HepG2 (cell line): Measurements from ENCODE around the gene JAK1. TPM values are rescaled to one million over a fixed set of nuclear protein-coding genes. Genes with fewer than 3 reads are reported as not detected.
A peak's percentile ranks its signal among the peaks of the same experiment; 100 is the strongest.

Experiments used
- FOXA1 ChIP-seq, 2 experiments: fragments of 450-650 bp in 1 of 2; sonication (generic) in 1 of 2; formaldehyde crosslinking in 1 of 2; IDR thresholded peaks; 2 replicates each; pipeline versions ENCODE4 v1.4.0 to v1.6.1; 2016 to 2020; ENCODE audit warnings: missing genetic modification reagents in 1 of 2
- NONO ChIP-seq, 2 experiments: fragments of 450-650 bp in 1 of 2; sonication (generic) in 1 of 2; formaldehyde crosslinking in 1 of 2; IDR thresholded peaks in 1 of 2; conservative IDR thresholded peaks in 1 of 2; 2 replicates each; pipeline versions ENCODE4 v1.6.1 to v1.8.0; 2017 to 2022; ENCODE audit warnings: mild to moderate bottlenecking in 1 of 2, missing genetic modification reagents in 1 of 2, moderate library complexity in 1 of 2
- PRMT3 ChIP-seq: sonication (generic); formaldehyde crosslinking; IDR thresholded peaks from 2 replicates; pipeline ENCODE4 v1.8.1; 2022; ENCODE audit warnings: low read depth, mild to moderate bottlenecking, moderate library complexity, missing genetic modification reagents, borderline replicate concordance
- PRPF4 ChIP-seq: fragments of 200-400 bp; formaldehyde crosslinking; IDR thresholded peaks from 2 replicates; pipeline ENCODE4 v1.6.1; 2016; ENCODE audit warnings: low read length, low read depth; ENCODE audit not compliant: poor library complexity, severe bottlenecking
- SMARCE1 ChIP-seq: fragments of 450-650 bp; IDR thresholded peaks from 2 replicates; pipeline ENCODE4 v1.6.1; 2017; ENCODE audit warnings: borderline replicate concordance
- ZFP90 ChIP-seq: sonication (generic); formaldehyde crosslinking; IDR thresholded peaks from 2 replicates; pipeline ENCODE4 v1.8.0; 2022; ENCODE audit warnings: missing genetic modification reagents, mild to moderate bottlenecking, inconsistent platforms, borderline replicate concordance
- polyA plus RNA-seq, 8 experiments: library from polyadenylated mRNA; depleted of rRNA in 3 of 8; stranded (reverse) in 7 of 8; unstranded in 1 of 8; fragments of >200 nt; fragmentation: Illumina TruSeq in 4 of 8; extraction: Trizol in 4 of 8; gene quantifications; 2 replicates each; pipeline versions ENCODE4 v1.2.1 to v1.2.3, GENCODE V29; 2011 to 2016; ENCODE audit warnings: low read depth in 4 of 8, missing spikeins in 1 of 8, mixed read lengths in 1 of 8; ENCODE audit not compliant: insufficient read depth in 1 of 8
- total RNA-seq, 5 experiments: library from RNA; depleted of rRNA; stranded (reverse); fragments of >200 nt; fragmentation: Illumina TruSeq; extraction: Trizol; gene quantifications; 2 replicates each; pipeline ENCODE4 v1.2.3, GENCODE V29; 2016; ENCODE audit warnings: low read depth in 1 of 5
- TF ChIP-seq, protein P1 (sequence below): IDR thresholded peaks from 2 replicates; pipeline ENCODE4 v1.6.1; 2012; ENCODE audit warnings: low read length, improper control_type of control experiment
- TF ChIP-seq, protein P2 (sequence below): sonication (generic); formaldehyde crosslinking; IDR thresholded peaks from 2 replicates; pipeline ENCODE4 v1.5.1; 2020; ENCODE audit warnings: missing genetic modification reagents, mild to moderate bottlenecking, borderline replicate concordance
- TF ChIP-seq, protein P3 (sequence below): sonication (generic); formaldehyde crosslinking; IDR thresholded peaks from 2 replicates; pipeline ENCODE4 v1.5.0; 2020; ENCODE audit warnings: mild to moderate bottlenecking, missing genetic modification reagents
- TF ChIP-seq, protein P4 (sequence below): sonication (generic); formaldehyde crosslinking; IDR thresholded peaks from 2 replicates; pipeline ENCODE4 v1.4.0; 2020; ENCODE audit warnings: missing genetic modification reagents
- TF ChIP-seq, protein P5 (sequence below): sonication (generic); formaldehyde crosslinking; IDR thresholded peaks from 2 replicates; pipeline ENCODE4 v1.4.0; 2020; ENCODE audit warnings: missing genetic modification reagents, borderline replicate concordance

Gene JAK1
- total and polyA plus RNA-seq, 2 of the 13 experiments (the other 11 are each of a cell fraction or from before 2014, with no cell fraction given): 23.9 to 42.4 TPM

DNA sequence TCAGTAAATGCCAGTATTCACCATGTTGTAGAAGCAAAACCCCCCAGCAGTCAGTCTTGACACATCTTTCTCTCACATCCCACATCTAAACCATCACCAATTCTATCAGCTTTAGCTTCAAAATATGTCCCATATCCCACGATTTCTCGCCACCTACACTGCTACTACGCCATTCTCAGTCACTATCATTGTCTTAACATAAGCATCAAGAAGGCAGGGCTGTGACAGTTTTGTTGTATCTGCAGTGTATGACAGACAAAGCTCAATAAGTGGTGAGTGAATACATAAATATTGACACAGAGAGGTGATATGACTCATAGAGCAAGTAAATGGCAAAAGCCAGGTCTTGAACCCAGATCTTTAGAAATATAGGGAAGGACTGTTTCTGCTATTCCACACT lies 59.9 kb downstream of the JAK1 start (continued):
- TF ChIP-seq, protein P1, sequence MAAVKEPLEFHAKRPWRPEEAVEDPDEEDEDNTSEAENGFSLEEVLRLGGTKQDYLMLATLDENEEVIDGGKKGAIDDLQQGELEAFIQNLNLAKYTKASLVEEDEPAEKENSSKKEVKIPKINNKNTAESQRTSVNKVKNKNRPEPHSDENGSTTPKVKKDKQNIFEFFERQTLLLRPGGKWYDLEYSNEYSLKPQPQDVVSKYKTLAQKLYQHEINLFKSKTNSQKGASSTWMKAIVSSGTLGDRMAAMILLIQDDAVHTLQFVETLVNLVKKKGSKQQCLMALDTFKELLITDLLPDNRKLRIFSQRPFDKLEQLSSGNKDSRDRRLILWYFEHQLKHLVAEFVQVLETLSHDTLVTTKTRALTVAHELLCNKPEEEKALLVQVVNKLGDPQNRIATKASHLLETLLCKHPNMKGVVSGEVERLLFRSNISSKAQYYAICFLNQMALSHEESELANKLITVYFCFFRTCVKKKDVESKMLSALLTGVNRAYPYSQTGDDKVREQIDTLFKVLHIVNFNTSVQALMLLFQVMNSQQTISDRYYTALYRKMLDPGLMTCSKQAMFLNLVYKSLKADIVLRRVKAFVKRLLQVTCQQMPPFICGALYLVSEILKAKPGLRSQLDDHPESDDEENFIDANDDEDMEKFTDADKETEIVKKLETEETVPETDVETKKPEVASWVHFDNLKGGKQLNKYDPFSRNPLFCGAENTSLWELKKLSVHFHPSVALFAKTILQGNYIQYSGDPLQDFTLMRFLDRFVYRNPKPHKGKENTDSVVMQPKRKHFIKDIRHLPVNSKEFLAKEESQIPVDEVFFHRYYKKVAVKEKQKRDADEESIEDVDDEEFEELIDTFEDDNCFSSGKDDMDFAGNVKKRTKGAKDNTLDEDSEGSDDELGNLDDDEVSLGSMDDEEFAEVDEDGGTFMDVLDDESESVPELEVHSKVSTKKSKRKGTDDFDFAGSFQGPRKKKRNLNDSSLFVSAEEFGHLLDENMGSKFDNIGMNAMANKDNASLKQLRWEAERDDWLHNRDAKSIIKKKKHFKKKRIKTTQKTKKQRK: no peak
- TF ChIP-seq, protein P2, sequence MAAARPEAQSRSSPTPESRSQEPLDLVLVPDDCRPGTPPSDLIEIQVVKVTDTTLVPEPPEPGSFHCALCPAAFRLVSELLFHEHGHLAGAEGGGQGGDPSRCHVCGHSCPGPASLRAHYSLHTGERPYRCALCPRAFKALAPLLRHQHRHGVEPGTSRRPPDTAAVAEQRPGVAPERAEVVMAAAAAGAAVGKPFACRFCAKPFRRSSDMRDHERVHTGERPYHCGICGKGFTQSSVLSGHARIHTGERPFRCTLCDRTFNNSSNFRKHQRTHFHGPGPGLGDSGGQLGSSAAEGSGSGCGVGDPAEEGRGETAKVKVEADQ (CRISPR knock-in tag): no peak
- TF ChIP-seq PRPF4: no peak
- no peak for TF ChIP-seq SMARCE1
- TF ChIP-seq, protein P3, sequence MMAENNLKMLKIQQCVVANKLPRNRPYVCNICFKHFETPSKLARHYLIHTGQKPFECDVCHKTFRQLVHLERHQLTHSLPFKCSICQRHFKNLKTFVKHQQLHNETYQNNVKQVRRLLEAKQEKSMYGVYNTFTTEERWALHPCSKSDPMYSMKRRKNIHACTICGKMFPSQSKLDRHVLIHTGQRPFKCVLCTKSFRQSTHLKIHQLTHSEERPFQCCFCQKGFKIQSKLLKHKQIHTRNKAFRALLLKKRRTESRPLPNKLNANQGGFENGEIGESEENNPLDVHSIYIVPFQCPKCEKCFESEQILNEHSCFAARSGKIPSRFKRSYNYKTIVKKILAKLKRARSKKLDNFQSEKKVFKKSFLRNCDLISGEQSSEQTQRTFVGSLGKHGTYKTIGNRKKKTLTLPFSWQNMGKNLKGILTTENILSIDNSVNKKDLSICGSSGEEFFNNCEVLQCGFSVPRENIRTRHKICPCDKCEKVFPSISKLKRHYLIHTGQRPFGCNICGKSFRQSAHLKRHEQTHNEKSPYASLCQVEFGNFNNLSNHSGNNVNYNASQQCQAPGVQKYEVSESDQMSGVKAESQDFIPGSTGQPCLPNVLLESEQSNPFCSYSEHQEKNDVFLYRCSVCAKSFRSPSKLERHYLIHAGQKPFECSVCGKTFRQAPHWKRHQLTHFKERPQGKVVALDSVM (CRISPR knock-in tag): no peak
- TF ChIP-seq, protein P4, sequence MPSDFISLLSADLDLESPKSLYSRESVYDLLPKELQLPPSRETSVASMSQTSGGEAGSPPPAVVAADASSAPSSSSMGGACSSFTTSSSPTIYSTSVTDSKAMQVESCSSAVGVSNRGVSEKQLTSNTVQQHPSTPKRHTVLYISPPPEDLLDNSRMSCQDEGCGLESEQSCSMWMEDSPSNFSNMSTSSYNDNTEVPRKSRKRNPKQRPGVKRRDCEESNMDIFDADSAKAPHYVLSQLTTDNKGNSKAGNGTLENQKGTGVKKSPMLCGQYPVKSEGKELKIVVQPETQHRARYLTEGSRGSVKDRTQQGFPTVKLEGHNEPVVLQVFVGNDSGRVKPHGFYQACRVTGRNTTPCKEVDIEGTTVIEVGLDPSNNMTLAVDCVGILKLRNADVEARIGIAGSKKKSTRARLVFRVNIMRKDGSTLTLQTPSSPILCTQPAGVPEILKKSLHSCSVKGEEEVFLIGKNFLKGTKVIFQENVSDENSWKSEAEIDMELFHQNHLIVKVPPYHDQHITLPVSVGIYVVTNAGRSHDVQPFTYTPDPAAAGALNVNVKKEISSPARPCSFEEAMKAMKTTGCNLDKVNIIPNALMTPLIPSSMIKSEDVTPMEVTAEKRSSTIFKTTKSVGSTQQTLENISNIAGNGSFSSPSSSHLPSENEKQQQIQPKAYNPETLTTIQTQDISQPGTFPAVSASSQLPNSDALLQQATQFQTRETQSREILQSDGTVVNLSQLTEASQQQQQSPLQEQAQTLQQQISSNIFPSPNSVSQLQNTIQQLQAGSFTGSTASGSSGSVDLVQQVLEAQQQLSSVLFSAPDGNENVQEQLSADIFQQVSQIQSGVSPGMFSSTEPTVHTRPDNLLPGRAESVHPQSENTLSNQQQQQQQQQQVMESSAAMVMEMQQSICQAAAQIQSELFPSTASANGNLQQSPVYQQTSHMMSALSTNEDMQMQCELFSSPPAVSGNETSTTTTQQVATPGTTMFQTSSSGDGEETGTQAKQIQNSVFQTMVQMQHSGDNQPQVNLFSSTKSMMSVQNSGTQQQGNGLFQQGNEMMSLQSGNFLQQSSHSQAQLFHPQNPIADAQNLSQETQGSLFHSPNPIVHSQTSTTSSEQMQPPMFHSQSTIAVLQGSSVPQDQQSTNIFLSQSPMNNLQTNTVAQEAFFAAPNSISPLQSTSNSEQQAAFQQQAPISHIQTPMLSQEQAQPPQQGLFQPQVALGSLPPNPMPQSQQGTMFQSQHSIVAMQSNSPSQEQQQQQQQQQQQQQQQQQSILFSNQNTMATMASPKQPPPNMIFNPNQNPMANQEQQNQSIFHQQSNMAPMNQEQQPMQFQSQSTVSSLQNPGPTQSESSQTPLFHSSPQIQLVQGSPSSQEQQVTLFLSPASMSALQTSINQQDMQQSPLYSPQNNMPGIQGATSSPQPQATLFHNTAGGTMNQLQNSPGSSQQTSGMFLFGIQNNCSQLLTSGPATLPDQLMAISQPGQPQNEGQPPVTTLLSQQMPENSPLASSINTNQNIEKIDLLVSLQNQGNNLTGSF (CRISPR knock-in tag): no peak
- TF ChIP-seq, protein P5, sequence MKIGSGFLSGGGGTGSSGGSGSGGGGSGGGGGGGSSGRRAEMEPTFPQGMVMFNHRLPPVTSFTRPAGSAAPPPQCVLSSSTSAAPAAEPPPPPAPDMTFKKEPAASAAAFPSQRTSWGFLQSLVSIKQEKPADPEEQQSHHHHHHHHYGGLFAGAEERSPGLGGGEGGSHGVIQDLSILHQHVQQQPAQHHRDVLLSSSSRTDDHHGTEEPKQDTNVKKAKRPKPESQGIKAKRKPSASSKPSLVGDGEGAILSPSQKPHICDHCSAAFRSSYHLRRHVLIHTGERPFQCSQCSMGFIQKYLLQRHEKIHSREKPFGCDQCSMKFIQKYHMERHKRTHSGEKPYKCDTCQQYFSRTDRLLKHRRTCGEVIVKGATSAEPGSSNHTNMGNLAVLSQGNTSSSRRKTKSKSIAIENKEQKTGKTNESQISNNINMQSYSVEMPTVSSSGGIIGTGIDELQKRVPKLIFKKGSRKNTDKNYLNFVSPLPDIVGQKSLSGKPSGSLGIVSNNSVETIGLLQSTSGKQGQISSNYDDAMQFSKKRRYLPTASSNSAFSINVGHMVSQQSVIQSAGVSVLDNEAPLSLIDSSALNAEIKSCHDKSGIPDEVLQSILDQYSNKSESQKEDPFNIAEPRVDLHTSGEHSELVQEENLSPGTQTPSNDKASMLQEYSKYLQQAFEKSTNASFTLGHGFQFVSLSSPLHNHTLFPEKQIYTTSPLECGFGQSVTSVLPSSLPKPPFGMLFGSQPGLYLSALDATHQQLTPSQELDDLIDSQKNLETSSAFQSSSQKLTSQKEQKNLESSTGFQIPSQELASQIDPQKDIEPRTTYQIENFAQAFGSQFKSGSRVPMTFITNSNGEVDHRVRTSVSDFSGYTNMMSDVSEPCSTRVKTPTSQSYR (CRISPR knock-in tag): no peak
- no peak for TF ChIP-seq PRMT3 (CRISPR knock-in tag)
- TF ChIP-seq ZFP90 (CRISPR knock-in tag): no peak
- TF ChIP-seq FOXA1 (IDR thresholded peaks at IDR 0.05): no peak
- peak; percentile 67 for TF ChIP-seq FOXA1 (CRISPR knock-in tag; IDR thresholded peaks at IDR 0.05)
- TF ChIP-seq NONO (IDR thresholded peaks at IDR 0.05): no peak
- no peak for TF ChIP-seq NONO (CRISPR knock-in tag; conservative IDR thresholded peaks at IDR 0.05)
